RWPE2 (cell line): Measurements from ENCODE around the gene FAM161B.

Experiments
- ATAC-seq: fragments of 200-7000 bp; cut with Tn5 transposase; 3 replicates; pipeline ENCODE4 v1.9.1; 2021; ENCODE audit warnings: low read depth
- DNase-seq: peaks from one replicate; pipeline ENCODE4 v3.0.0-alpha.2; 2020; ENCODE audit warnings: low spot score
- H3K27ac ChIP-seq: fragments of 450-650 bp; 2 replicates; pipeline ENCODE4 v1.5.1; 2017; ENCODE audit warnings: mild to moderate bottlenecking; ENCODE audit not compliant: poor library complexity, severe bottlenecking
- H3K27me3 ChIP-seq: fragments of 250-450 bp; sonication (Bioruptor Pico); 2 replicates; pipeline ENCODE4 v1.5.1; 2021; ENCODE audit warnings: mild to moderate bottlenecking, moderate library complexity; ENCODE audit not compliant: insufficient read depth, poor library complexity, severe bottlenecking
- H3K36me3 ChIP-seq: fragments of 250-450 bp; sonication (Bioruptor Pico); 2 replicates; pipeline ENCODE4 v1.5.1; 2020; ENCODE audit warnings: low read depth, mild to moderate bottlenecking, moderate library complexity
- H3K4me1 ChIP-seq: fragments of 250-450 bp; sonication (Bioruptor Pico); 2 replicates; pipeline ENCODE4 v1.5.1; 2021; ENCODE audit warnings: mild to moderate bottlenecking, moderate library complexity; ENCODE audit not compliant: insufficient read depth, poor library complexity, severe bottlenecking
- H3K4me3 ChIP-seq: fragments of 250-450 bp; sonication (Bioruptor Pico); 2 replicates; pipeline ENCODE4 v1.5.1; 2021; ENCODE audit warnings: mild to moderate bottlenecking, moderate library complexity; ENCODE audit not compliant: severe bottlenecking
- H3K9me3 ChIP-seq: fragments of 250-450 bp; sonication (Bioruptor Pico); 2 replicates; pipeline ENCODE4 v1.5.1; 2021; ENCODE audit warnings: mild to moderate bottlenecking, moderate library complexity; ENCODE audit not compliant: severe bottlenecking
- CTCF ChIP-seq: fragments of 450-650 bp; IDR thresholded peaks from one replicate; pipeline ENCODE4 v1.5.1; 2017; ENCODE audit warnings: mild to moderate bottlenecking, moderate library complexity; ENCODE audit not compliant: poor library complexity, severe bottlenecking

Gene FAM161B

GRCh38 chr14:73889376-73889775, 60.5 kb downstream of the FAM161B start:
- Histone ChIP-seq H3K27me3 (no peaks in the 10 kb centered on the region), H3K36me3 (peaks cover 45% of the 10 kb centered on the region), H3K4me3 (no peak overlapping the region), H3K4me1 (peaks cover 19% of the 10 kb centered on the region), H3K27ac (peak overlapping the region; percentile 83), H3K9me3 (no peaks in the 10 kb centered on the region)
- ATAC-seq (no peak), DNase-seq (no peak)
- no peak for TF ChIP-seq CTCF

- Histone ChIP-seq H3K4me3 (peak overlapping the region; percentile 55), H3K36me3 (peaks cover 43% of the 10 kb centered on the region), H3K9me3 (no peaks in the 10 kb centered on the region), H3K27me3 (no peaks in the 10 kb centered on the region), H3K4me1 (peaks cover 19% of the 10 kb centered on the region), H3K27ac (peak overlapping the region; percentile 83)
- TF ChIP-seq CTCF: no peak
- peak; percentile 0; the same call in 1 of the 3 replicates for ATAC-seq
- no peak for DNase-seq
Observed at GRCh38 chr14:73888971-73889370, 60.9 kb downstream of the FAM161B start.

- H3K4me3 ChIP-seq: peak overlapping the region; percentile 55
- no peak for TF ChIP-seq CTCF
- no peaks in the 10 kb centered on the region for H3K27me3 ChIP-seq
- no peak for DNase-seq
- no peak for ATAC-seq
- no peaks in the 10 kb centered on the region for H3K9me3 ChIP-seq
- H3K27ac ChIP-seq: peak overlapping the region; percentile 83
- H3K4me1 ChIP-seq: peaks cover 19% of the 10 kb centered on the region
- H3K36me3 ChIP-seq: peaks cover 40% of the 10 kb centered on the region
Observed at GRCh38 chr14:73888460-73888725, 61.5 kb downstream of the FAM161B start.

- H3K4me1 ChIP-seq: peaks cover 19% of the 10 kb centered on the region
- H3K9me3 ChIP-seq: no peaks in the 10 kb centered on the region
- DNase-seq (no peak), ATAC-seq (no peak)
- peak overlapping the region; percentile 83 for H3K27ac ChIP-seq
- H3K4me3 ChIP-seq: peak overlapping the region; percentile 55
- no peaks in the 10 kb centered on the region for H3K27me3 ChIP-seq
- peaks cover 35% of the 10 kb centered on the region for H3K36me3 ChIP-seq
- TF ChIP-seq CTCF: no peak
Observed at GRCh38 chr14:73887694-73888459, 62.0 kb downstream of the FAM161B start.

- Histone ChIP-seq H3K4me1 (peaks cover 19% of the 10 kb centered on the region), H3K27ac (peak overlapping the region; percentile 83), H3K36me3 (peaks cover 30% of the 10 kb centered on the region), H3K4me3 (peak overlapping the region; percentile 55), H3K9me3 (no peaks in the 10 kb centered on the region), H3K27me3 (no peaks in the 10 kb centered on the region)
- ATAC-seq (no peak), DNase-seq (no peak)
- no peak for TF ChIP-seq CTCF
Observed at GRCh38 chr14:73887318-73887616, 62.6 kb downstream of the FAM161B start.
